Measurements from ENCODE around the gene PLIN1. TPM values are rescaled to one million over a fixed set of nuclear protein-coding genes. Genes with fewer than 3 reads are reported as not detected.

The PLIN1 gene
- polyA plus RNA-seq, 3 donors = 1.0 to 1.4 (median 1.4) TPM

DNA sequence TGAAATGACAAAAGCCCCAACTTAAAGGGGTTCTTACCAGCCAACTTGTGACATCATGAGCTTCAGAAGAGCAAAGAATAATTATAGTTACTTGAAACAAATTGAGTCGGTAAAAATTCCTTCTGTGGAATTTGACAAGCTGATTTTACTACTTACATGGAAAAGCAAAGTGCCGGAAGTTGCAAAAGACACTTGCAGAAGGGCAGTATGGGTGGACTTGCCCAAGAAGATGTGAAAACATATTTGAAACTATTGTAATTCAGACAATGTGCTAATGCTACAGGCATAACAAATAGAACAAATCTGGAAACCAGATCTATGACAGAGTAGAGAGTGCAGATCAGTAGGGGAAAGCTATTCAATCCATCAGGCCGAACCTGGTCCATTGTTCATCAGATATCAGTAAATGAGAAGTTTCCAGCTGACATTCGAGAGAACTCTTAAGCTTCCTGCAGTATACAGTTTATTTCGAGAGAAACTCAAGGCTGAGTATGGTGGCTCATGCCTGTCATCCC is 21.4 kb downstream of the PLIN1 start:
- no peak for DNase-seq (ENCODE audit: extremely low read depth in 1 of 11, low read depth in 9 of 11, low spot score in 4 of 11)

DNA sequence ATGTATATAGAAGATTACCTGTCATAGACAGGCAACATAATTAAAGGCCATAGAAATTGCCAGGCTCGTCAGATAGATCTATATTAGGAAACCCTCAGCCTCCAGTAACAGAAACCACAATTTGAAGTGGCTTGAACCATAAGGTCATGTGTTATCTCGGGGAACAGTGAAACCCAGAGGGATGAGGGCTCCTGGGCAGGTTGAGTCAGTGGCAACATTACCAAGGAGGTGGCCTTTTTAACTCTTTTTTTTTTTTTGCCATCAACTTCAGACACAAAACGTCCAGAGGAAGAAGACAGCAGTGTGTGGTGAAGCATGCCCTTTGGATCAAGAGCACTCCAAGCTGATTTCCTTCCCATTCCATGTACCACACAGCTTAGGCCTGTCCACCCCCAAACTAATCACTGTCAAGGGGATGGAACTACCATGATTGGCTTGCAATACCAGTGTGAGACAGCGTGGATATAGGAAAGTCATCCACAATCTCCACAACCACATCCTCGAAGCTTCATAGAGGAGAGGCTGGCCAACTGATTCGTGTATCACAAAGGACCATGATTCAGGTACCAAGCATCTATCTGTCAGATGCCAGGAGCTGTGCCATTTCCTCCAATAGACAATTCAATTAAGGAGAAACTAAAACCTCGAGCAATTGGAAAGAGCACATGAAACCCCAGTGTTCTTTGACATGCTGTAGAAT is 22.9 kb downstream of the PLIN1 start:
- no peak for DNase-seq (ENCODE audit: extremely low read depth in 1 of 11, low read depth in 9 of 11, low spot score in 4 of 11)

DNA sequence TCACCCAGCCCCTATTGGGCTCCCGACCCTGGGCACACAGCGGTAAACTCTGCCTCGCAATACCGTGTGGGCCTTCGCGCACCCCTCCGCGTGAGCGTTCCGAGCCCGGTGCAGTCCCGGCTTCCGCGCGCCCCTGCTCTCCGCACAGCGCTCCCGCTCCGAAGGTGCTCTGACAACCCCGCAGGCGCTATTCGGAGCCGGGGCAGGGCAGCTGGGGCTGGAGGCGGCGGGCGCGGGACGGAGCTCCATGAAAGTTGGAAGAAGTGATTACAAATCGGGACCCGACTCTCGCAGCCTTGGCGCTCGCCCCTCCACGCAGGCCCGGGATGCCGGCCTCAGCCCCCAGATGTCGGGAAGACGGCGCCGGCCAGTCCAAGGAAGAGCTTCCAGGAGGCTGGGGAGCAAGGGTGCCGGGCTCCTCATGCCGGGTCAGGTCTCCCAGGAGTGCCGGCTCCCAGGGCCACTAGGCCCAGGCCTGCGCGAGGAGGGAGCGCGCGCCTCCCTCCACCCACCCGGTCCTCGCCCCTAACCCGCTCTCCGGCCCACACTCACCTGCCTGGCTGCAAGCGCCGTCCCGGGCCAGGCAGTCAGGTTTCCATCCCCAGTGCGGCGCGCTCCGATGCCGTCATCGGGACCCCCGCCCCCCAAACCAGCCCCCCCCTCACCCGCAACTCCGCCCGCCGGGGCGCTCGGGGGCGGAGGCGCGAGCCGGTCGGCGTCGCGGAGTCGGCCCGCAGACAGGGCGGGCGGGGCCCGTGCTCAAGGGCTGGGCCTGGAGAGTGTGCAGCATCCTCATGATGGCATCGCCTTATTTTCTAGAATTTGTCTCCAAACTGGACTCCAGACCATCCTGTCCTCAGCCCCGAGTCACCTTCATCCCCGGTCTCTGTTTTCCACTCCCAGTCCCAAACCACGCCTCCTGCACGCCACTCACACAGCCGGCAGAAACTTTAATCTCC is 24.0 kb downstream of the PLIN1 start, which contains the start of gene KIF7:
KIF7 (minus strand) TSS at position 621 of the 959 bp plus-strand sequence. CDS start 2,537 bp downstream, outside the sequence.
- peak in 9 of 11 donors; percentile 40 to 65 (median 52) for DNase-seq (ENCODE audit: extremely low read depth in 1 of 11, low read depth in 9 of 11, low spot score in 4 of 11)

DNA sequence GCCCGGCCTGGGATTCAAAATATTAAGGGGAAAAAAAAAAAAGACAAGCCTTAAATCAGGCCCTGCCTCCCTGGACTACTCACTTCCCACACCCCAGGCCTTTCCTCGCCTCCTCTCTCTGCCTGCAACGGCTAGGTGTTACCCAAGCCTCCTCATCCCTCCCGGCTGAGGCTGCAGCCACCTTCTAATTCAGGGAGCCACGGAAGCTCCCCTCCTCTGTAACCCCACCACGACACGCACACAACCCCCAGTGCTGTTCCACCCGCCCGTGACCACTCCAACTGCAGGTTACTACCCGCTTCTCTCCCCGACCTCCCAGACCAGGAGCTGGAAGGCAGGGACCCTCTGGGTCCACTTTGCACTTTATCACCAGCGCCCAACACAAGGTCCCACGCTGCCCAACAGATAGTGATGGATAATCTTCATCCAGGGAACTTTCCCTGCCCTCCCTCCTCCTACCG is 24.8 kb downstream of the PLIN1 start:
- no peak for DNase-seq (ENCODE audit: extremely low read depth in 1 of 11, low read depth in 9 of 11, low spot score in 4 of 11)

DNA sequence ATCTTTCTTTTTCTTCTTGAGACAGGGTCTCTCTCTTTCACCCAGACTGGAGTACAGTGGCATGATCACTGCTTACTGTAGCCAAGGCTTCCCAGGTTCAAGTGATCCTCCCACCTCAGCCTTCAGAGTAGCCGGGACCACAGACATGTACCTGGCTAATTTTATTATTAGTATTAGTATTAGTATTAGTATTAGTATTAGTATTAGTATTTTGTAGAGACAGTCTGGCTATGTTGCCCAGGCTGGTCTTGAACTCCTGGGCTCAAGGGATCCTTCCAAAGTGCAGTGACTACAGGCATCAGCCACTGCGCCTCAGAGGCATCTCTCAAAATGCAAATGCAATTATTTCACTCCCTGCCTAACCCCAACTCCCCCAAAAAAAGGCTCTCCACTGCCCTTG is 25.6 kb downstream of the PLIN1 start:
- DNase-seq (ENCODE audit: extremely low read depth in 1 of 11, low read depth in 9 of 11, low spot score in 4 of 11) = no peak

DNA sequence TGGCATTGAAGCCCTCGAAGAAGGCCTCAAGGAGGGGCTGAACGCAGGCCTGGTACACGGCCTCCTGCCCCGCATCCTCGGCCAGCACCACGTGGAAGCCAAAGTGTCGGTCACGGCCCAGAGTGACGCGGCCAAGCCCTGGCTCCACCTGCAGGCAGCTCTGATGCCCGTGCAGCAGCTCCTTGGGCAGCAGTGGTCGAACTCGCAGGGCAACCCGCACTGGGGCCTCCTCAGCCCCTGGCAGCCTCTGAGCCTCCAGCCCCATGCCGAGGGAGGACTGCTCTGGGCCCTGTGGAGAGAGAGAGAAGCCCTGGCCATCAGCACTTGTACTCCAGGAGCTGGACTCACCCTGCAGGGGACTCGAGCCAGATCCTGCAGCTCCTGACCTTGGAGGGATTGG is 26.5 kb downstream of the PLIN1 start:
- no peak for DNase-seq (ENCODE audit: extremely low read depth in 1 of 11, low read depth in 9 of 11, low spot score in 4 of 11)

DNA sequence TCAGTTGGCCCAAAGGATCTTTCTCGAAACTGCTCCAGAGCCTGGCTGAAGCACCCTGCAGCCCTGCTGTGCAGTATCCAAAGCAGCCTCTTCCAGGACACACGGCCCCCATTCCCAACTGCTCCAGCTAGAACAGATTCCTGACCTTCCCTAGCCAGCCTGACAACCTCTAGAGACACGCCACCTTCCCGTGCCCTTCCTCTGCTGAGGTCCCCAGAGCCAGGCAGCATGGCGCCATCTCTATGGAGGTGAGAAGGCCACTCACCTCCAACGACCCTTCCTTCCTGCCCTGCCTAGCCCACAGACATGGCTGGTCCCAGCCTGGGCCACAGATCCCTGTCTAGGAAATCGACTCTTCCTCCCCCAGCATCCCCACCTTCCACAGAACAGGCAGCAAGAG is 27.0 kb downstream of the PLIN1 start:
- DNase-seq (ENCODE audit: extremely low read depth in 1 of 11, low read depth in 9 of 11, low spot score in 4 of 11) = no peak

DNA sequence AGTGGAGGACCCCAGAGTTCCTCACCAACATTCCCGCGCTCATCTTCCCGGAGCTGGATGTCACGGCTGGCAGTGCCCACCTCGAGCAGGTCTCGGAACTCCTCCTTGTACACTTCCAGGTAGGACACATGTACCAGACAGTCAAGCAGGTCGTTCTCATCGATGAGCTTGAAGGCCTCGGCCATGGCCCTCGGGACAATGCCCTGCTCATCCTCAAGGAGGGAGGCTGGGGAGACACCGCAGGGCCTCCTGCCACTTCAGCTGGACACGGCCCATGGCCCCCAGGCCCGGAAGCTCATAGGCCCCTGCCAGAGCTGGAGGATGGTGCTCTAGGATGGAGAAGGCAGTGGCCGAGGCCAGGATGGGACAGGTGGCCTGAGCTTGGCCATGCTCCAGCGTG is 29.5 kb downstream of the PLIN1 start:
- no peak for DNase-seq (ENCODE audit: extremely low read depth in 1 of 11, low read depth in 9 of 11, low spot score in 4 of 11)

DNA sequence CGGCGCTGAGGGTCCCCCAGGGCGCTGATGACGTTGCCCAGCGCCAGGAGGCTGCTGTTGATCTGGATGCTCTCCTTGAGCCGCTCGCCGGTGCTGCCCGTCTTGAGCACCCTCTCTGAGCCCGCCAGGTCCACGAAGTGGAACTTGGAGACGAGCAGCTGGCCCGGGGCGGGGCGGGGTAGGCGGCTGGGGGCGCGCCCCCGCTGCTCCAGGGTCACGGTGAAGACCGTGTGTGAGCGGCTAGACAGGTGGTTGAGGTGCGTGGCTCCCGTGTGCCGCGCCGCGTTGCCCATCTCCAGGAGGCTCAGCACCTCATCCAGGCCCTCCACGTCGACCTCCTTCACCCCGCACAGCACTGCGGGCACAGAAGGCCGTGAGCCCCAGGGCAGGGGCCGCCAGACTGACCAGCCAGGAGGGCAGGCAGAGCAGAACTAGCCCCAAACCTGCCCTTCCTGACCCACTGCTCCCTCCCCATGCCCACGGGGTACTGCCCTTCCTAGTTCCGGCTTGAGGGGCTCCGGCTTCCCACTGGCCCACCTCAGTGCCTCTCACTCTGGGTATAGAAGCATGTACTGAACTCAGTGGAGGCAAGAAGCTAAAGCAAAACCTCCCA is 30.0 kb downstream of the PLIN1 start:
- no peak for DNase-seq (ENCODE audit: extremely low read depth in 1 of 11, low read depth in 9 of 11, low spot score in 4 of 11)

DNA sequence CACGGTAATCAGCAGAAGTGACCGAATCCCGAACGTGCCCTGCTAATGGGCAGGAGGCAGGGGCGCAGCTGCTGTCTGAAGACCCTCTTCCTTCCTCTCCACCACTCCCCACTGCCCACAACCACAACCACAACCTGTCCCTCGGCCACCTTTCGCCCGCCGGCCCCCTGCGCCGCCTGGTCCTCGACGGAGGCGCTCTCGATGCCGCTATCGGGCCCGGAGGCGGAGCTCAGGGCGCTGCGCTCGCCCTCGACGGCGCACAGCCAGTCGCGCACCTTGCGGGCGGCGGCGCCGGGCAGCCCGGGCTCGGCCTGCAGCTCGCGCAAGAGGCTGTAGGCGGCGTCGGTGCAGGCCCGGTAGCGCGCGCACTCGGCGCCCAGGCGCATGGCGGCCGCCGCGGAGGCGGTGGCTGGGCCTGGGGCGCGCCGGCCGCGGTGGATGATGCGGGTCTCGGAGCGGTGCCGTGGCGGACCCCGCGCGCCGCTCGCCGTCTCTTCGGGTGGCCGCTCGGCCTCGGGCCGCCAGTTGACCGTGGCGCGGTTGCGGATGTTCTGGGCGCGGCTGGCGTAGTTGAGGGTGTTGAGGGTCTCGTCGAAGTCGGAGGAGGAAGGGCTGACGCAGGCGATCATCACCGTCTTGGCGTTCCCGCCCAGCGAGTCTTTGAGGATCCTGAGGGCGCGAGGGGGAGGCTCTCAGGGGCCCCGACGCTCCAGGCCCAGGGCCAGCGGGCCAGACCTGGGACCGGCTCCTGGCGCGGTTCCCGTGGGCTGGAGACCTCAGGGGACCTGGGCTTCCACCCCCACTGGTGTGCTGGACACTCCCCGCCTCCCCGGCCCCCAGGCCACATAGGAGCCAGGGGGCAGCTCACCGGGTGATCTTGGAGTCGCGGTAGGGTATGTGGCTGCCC is 30.8 kb downstream of the PLIN1 start:
- DNase-seq (ENCODE audit: extremely low read depth in 1 of 11, low read depth in 9 of 11, low spot score in 4 of 11) = no peak

DNA sequence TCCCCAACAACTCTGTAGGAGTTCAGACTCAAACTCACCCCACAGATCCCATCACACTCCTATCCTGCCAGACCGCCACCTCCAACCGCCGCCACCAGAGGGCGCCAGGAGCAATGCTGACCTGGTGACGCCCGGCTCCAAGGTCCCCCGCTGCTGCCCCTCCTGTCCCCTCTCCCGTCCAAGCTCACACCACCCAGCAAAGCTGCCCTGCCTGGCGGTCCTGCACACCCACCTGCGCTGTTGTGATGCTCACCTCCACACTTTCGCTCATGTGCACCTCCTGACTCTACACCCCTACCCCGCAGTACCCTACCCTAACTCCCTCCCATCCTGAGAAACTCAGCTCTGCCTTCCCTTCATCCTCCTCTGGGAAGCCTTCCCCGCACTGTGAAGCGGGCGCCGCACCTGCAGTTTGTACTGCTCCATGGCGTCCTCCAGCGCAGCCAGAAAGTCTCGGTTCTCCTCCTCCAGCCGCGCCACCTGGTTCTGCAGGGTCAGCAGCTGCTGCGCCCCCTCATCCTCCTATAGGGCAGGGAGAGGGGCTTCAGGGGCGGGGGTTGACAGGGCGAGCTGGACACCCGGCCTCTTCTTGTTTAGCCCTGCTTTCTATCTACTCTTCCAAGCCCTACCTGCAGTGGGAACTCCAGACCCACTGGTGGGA is 31.8 kb downstream of the PLIN1 start:
- peak in 6 of 11 donors; percentile 33 to 58 (median 42) for DNase-seq (ENCODE audit: extremely low read depth in 1 of 11, low read depth in 9 of 11, low spot score in 4 of 11)

DNA sequence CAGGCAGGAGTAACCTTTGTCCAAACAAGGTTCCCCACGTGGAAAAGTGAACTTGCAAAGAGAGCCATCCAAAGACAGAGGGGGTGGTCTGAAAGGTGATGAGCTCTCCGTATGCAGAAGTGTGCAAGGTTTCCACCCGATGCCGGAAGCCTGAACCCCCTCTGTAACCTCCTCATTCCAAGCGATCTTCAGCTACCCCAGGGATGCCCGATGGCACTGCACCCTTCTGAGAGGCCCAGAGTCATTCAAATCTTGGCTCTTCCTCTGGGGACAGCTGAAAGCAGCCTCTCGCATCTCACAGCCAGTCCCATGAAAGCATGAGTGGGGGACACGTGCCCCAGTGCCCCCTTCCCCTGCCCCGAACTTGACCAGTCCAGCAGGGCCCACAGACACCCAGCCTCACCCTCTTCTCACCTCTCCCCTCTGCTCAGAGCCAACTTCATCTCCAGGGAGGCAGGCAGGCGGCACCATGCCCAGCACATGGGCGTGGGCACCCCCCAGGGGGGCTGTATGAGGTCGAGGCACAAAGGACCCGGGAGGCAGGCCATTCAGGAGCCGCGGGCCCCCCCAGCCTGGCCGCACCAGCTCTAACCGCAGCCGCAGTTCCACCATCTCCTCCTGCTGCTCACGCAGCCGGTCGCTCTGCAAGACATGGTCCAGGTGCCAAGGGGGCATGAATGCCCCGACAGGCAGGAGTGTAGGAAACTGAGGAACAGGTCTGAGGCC is 32.6 kb downstream of the PLIN1 start:
- DNase-seq (ENCODE audit: extremely low read depth in 1 of 11, low read depth in 9 of 11, low spot score in 4 of 11) = no peak

DNA sequence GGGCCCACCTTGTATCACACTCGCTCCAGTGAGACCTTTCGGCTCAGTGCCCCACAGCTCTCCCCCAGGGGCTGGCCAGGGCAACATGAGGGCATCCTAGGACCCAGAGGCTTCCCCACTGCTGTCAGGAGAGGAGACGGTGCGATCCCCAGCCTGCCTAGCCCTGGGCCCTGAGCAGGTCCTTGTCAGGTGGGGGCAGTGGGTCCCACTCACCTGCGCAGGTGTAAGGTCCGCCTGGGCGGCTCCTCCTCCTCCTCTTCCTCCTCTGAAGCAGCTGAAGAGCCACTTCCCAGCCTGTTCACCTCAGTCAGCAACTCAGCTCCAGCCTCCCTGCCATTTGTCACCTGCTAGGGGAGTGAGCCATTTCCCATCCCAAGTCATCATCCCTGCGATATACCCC is 33.5 kb downstream of the PLIN1 start:
- no peak for DNase-seq (ENCODE audit: extremely low read depth in 1 of 11, low read depth in 9 of 11, low spot score in 4 of 11)

DNA sequence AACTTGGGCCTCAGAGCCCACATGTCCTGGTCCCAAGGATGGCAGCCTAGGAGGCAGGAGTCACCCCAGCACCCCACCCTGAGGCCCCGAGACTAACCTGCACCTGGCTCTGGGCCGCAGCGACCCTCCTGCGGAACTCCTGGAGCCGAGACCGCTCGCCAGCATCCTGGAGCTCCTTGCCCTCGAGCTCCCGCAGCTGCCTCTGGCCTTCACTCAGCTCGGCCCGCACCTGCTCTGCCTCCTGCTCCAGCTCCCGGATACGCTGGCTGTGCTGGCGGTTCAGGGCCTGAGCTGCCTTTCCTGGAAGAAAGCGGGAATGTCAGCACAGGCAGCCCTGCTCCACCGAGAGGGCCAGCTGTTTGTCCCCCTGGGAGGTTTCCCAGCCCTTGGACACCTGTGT is 37.1 kb downstream of the PLIN1 start:
- DNase-seq (ENCODE audit: extremely low read depth in 1 of 11, low read depth in 9 of 11, low spot score in 4 of 11) = no peak

DNA sequence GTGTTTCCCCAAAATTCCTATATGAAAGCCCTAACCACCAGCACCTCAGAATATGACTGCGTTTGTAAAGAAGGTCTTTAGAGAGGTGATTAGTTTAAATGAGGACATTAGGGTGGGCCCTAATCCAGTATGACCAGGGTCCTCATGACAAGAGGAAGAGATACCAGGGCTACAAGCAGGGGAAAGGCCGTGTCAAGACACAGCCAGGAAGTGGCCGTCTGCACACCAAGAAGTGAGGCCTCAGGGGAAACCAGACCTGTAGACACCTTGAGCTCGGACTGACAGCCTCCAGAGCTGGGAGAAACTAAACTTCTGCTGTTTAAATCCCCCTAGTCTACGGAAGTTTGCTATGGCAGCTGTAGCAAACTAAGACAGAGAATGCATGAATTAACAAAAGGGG is 38.1 kb downstream of the PLIN1 start:
- DNase-seq (ENCODE audit: extremely low read depth in 1 of 11, low read depth in 9 of 11, low spot score in 4 of 11) = no peak

DNA sequence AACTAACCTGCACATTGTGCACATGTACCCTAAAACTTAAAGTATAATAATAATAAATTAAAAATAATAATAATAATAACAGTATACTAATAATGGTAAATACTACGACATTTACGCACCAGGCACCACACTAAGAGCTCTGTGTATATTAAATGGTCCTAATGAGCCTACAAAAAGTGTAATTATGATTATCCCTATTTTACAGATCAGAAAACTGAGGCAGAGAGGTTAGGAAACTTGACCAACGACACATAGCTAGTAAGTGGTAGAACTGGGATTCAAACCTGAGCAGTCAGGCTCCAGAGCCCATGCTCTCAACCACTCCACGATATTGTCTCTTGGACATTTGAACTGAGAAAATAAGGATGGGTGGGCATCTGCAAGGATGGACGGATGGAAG is 38.9 kb downstream of the PLIN1 start:
- DNase-seq (ENCODE audit: extremely low read depth in 1 of 11, low read depth in 9 of 11, low spot score in 4 of 11) = no peak

DNA sequence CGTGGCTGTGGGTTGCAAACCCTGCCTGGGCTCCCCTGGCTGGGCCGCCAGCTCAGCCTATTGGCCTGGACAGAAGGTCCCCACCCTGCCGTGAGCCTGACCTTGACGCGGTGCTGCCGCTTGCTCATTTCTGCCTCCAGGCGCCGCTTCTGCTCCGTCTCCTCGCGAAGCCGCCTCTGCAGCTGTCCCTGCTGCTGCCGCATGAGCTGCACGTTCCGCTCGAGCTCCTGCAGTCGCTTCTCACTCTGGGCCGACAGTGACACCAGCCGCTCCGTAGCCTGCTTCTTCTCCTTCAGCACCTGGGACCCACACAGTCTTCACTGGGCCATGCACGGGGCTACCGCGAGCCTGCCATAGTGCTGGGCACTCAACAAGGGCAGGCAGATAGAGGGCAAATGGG is 45.6 kb downstream of the PLIN1 start:
- DNase-seq (ENCODE audit: extremely low read depth in 1 of 11, low read depth in 9 of 11, low spot score in 4 of 11) = no peak

Data from renal cortex interstitium (tissue), 11 donors.